HUES6 (cell line): Measurements from ENCODE around the gene PTPN12.
"Not testable (repeated sequence)": the region's sequence is repeated elsewhere in the genome, so short reads cannot be mapped to it uniquely, and the experiment has no call there.

Experiments
- H3K27ac ChIP-seq: 2 replicates; pipeline ENCODE4 v1.7.0; 2013; ENCODE audit warnings: low read depth, mild to moderate bottlenecking, low read length, inconsistent platforms
- H3K27me3 ChIP-seq: 2 replicates; pipeline ENCODE4 v1.6.1; 2013; ENCODE audit warnings: low read length; ENCODE audit not compliant: control insufficient read depth, insufficient read depth
- H3K36me3 ChIP-seq: 2 replicates; pipeline ENCODE4 v1.6.1; 2013; ENCODE audit warnings: low read length; ENCODE audit not compliant: control insufficient read depth, insufficient read depth
- H3K4me1 ChIP-seq: 2 replicates; pipeline ENCODE4 v1.6.1; 2013; ENCODE audit warnings: low read length; ENCODE audit not compliant: control insufficient read depth, insufficient read depth
- H3K4me3 ChIP-seq: 2 replicates; pipeline ENCODE4 v1.5.1; 2013; ENCODE audit warnings: low read depth, low read length
- H3K9ac ChIP-seq: one replicate; pipeline ENCODE4 v1.6.1; 2013; ENCODE audit warnings: mild to moderate bottlenecking, low read length
- H3K9me3 ChIP-seq: 2 replicates; pipeline ENCODE4 v1.6.1; 2013; ENCODE audit warnings: low read depth, low read length; ENCODE audit not compliant: control insufficient read depth, insufficient read depth

The PTPN12 gene

DNA sequence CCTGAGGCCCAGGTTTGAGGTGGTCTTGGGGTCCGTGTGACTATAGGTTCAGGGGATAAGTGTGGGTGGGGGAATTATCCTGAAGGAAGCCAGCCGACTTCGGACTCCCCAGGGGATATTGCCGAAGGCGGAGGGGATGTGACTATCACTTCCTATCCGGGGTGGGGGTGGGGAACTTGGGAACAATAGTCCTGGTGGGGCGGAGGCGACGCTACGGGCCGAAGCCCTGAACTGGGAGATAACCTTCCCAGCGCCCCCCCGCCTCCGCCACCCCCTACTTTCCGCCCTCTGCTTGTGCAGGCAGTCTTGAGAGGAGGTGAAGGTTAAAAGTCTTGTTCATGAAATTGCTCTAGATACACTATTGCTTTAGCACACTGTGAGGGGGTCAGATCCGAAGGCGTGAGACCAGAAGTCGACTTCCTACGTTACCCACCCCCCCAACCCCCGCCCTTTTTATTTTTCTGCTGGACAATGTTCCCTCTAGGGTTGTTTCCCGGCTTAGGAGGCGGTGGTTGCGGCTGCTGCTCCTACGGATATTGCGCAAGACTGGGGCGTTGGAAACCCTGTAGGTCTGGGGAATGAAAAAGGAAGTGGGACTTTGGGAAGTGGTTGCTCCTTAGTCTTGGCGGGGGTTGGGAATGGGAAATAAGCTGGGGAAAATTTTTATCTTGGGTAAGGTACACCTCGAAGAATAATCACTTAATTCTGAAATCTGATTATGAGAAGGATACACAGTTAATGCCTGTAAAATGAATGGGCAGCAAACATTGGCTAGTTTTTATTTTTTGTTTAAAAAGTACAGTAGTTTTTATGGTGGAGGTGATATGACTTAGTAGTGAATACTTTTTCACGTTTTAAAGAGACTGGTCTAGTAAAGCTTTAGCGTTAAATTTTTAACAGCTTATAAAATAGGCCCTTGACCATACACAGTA is 1.5 kb downstream of the PTPN12 start:
- Histone ChIP-seq H3K27ac (peak overlapping the region; percentile 92), H3K36me3 (peaks cover 12% of the 10 kb centered on the region), H3K4me3 (peak overlapping the region; percentile 96), H3K27me3 (no peaks in the 10 kb centered on the region), H3K4me1 (peaks cover 13% of the 10 kb centered on the region), H3K9me3 (peaks cover 5% of the 10 kb centered on the region; the same call in 1 of the 2 replicates), H3K9ac (peak overlapping the region; percentile 99)

DNA sequence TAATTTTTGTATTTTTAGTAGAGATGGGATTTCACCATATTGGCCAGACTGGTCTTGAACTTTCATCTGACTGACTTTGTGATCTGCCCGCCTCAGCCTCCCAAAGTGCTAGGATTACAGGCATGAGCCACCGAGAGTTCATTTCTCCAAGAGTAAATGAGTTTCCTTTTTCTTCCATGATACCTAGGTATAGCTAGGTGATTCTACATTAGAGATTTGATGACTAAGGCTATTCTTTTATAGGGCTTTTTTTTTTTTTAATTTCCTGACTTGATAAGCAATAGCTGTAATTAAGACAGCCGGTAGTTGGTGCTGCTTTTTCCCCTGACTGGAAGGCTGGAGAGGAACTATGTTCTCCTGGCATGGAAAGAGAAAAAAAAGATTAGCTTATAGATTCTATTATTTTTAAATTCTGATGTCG is 3.3 kb downstream of the PTPN12 start:
- H3K9ac ChIP-seq: no peak overlapping the region
- H3K36me3 ChIP-seq: peaks cover 17% of the 10 kb centered on the region

DNA sequence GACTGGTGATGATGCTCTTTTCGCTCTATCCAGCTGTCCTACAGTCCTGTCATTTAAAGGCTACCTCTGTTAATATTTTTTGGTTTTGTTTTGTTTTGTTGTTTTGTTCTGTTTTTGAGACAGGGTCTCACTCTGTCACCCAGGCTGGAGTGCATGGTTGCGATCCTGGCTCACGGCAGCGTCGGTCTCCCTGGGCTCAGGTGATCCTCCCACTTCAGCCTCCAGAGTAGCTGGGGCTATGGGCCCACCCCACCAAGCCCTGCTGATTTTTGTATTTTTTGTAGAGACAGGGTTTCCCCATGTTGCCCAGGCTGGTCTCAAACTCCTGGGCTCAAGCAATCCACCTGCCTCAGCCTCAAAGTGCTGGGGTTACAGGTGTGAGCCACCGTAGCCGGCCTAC is 3.9 kb downstream of the PTPN12 start:
- peaks cover 17% of the 10 kb centered on the region for H3K36me3 ChIP-seq
- H3K9me3 ChIP-seq, H3K27me3 ChIP-seq, H3K9ac ChIP-seq, H3K27ac ChIP-seq: not testable (repeated sequence)
- H3K4me1 ChIP-seq: peaks cover 23% of the 10 kb centered on the region
- peak overlapping the region; percentile 96; the same call in 1 of the 2 replicates for H3K4me3 ChIP-seq

More for the DNA sequence above, 3.3 kb downstream of the PTPN12 start:
- Histone ChIP-seq H3K27ac (no peak overlapping the region), H3K9me3 (no peaks in the 10 kb centered on the region; the same call in 1 of the 2 replicates), H3K4me3 (peak overlapping the region; percentile 96; the same call in 1 of the 2 replicates), H3K4me1 (peaks cover 23% of the 10 kb centered on the region), H3K27me3 (no peaks in the 10 kb centered on the region)

DNA sequence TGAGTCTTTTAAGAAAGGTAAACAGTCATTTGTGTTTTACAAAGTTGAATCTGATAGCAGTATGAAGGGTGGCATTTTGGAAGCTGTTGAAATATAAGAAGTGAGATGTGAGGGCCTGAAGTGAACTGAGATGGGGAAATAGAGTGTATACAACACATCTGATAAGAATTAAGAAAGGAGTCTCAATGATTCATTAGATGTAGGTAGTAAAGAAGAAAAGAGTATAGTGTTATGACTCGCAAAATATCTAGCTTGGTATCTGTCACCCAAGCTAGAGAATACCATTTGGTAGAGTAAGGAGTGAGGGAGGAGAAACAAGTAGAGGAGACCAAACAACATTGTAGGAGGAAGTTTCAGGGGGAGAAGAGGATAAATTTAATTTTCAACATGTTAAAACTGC is 5.3 kb downstream of the PTPN12 start:
- no peak overlapping the region for H3K4me3 ChIP-seq
- H3K36me3 ChIP-seq: peaks cover 22% of the 10 kb centered on the region
- H3K27ac ChIP-seq: no peak overlapping the region
- H3K27me3 ChIP-seq: no peaks in the 10 kb centered on the region
- H3K4me1 ChIP-seq: peaks cover 30% of the 10 kb centered on the region
- no peak overlapping the region for H3K9ac ChIP-seq
- H3K9me3 ChIP-seq: no peaks in the 10 kb centered on the region; the same call in 1 of the 2 replicates

DNA sequence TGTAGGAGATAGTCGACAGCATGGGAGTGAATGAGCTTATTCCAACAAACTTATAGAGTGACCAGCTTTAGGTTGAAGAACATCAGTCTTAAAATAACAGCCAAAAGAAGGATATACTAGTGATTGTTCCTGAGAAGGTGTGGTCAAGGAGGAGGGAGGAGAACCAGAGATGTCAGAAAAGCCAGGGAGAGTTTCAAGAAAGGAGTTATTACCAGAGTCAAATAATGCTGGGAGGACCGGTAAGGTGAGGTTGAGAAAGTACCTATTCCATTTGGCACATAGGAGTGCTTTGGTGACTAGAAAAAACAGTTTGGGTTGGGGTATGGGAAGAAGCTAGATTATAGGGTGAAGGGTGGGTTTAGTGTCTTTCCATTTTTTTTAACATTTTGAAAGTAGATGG is 5.8 kb downstream of the PTPN12 start:
- Histone ChIP-seq H3K27me3 (no peaks in the 10 kb centered on the region), H3K4me3 (no peak overlapping the region), H3K4me1 (peaks cover 34% of the 10 kb centered on the region), H3K9ac (no peak overlapping the region), H3K9me3 (no peaks in the 10 kb centered on the region; the same call in 1 of the 2 replicates), H3K27ac (no peak overlapping the region), H3K36me3 (peaks cover 20% of the 10 kb centered on the region; the same call in 1 of the 2 replicates)

DNA sequence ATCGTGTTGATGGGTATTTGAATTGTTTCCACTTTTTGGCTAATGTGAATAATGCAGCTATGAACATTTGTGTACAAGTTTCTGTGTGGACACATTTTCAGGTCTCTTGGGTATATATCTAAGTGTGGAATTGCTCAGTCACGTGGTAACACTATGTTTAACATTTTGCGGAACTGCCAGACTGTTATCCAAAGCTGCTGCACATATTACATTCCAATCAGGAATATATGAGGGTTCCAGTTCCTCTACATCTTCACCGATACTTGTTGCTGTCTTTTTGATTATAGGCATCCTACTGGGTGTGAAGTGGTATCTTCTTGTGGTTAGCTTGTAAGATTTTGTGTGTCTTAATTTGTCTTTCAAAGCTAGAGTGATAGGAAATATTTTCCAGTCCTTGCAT is 6.8 kb downstream of the PTPN12 start:
- Histone ChIP-seq H3K27me3 (no peaks in the 10 kb centered on the region), H3K36me3 (peaks cover 17% of the 10 kb centered on the region; the same call in 1 of the 2 replicates)

DNA sequence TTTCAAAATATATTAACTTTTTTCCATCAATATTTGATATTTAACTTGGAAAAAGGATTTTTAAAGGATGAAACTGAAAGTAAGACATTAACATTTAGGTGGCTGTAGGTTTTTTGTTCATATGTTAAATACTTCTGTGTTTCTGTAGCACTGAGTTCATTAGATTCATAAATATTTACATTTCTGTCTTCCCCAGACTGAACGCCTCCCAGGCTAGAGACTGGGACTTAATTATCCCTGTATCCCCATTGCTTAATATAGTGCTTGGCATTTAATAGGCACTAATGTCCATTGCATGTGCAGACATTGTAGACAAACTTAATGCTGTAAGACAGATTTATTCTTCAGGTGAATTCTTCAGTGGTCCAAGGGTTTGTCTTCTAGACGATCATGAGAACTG is 7.4 kb downstream of the PTPN12 start:
- Histone ChIP-seq H3K27ac (no peak overlapping the region), H3K4me1 (peaks cover 43% of the 10 kb centered on the region), H3K4me3 (no peak overlapping the region), H3K9me3 (no peaks in the 10 kb centered on the region; the same call in 1 of the 2 replicates), H3K9ac (no peak overlapping the region), H3K36me3 (peaks cover 17% of the 10 kb centered on the region; the same call in 1 of the 2 replicates), H3K27me3 (no peaks in the 10 kb centered on the region)

More for the DNA sequence above, 6.8 kb downstream of the PTPN12 start:
- Histone ChIP-seq H3K27ac (no peak overlapping the region), H3K4me3 (no peak overlapping the region), H3K4me1 (peaks cover 42% of the 10 kb centered on the region), H3K9ac (no peak overlapping the region), H3K9me3 (no peaks in the 10 kb centered on the region; the same call in 1 of the 2 replicates)

DNA sequence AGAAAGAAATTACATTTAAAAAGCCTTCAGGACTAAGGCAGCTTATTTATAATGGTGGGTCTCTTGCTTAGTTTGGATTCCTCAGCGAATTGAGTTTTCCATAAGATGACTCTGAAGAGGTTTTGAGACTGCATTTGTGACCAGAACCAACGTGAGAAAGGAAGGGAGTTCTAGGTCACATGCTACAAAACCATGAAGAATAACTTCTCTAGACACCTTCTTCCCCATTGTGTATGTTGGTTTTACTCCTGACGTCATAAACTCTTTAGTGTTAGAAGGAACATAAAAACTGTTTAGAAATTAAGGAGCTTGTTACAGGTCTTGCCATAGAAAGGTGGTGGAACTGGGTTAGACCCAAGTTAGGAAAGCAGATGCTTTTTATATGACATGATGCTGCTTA is 11.1 kb downstream of the PTPN12 start:
- Histone ChIP-seq H3K4me1 (peaks cover 30% of the 10 kb centered on the region), H3K36me3 (peaks cover 17% of the 10 kb centered on the region; the same call in 1 of the 2 replicates)

DNA sequence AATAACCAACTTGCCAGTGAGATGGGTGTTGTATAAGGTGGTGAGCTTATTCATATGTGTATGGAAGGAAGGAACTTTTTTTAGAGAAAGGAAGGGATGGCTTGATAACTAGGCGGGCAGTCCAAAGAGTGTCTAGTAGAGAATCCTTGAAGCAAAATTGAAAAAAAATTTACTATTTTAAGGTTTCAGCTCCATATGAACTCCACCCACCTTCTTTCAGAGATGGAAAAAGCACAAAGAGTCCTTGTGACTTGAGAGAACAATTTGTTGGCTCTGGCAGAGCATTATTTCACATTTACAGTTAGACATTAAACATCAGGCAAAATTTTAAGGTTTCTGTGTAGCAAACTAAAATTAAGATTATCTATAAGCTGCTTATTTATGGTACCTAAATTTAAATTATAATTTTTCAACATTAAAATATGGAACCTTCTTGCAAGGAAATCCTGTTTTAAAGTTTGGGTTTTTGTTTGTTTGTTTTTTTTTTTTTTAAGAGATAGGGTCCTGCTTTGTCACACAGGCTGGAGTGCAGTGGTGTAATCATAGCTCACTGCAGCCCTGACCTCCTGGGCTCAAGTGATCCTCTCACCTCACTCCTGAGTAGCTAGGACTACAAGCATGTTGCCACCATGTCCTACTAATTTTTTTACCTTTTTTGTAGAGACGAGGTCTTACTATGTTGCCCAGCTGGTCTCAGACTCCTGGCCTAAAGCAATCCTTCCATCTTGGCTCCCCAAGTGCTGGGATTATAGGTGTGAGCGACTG is 12.2 kb downstream of the PTPN12 start:
- Histone ChIP-seq H3K27ac (no peak overlapping the region), H3K9me3 (no peaks in the 10 kb centered on the region), H3K4me1 (peaks cover 29% of the 10 kb centered on the region), H3K9ac (no peak overlapping the region), H3K27me3 (no peaks in the 10 kb centered on the region), H3K4me3 (no peak overlapping the region), H3K36me3 (peaks cover 16% of the 10 kb centered on the region; the same call in 1 of the 2 replicates)

More for the DNA sequence above, 11.1 kb downstream of the PTPN12 start:
- Histone ChIP-seq H3K9me3 (no peaks in the 10 kb centered on the region; the same call in 1 of the 2 replicates), H3K9ac (no peak overlapping the region), H3K27me3 (no peaks in the 10 kb centered on the region), H3K4me3 (no peak overlapping the region), H3K27ac (no peak overlapping the region)

DNA sequence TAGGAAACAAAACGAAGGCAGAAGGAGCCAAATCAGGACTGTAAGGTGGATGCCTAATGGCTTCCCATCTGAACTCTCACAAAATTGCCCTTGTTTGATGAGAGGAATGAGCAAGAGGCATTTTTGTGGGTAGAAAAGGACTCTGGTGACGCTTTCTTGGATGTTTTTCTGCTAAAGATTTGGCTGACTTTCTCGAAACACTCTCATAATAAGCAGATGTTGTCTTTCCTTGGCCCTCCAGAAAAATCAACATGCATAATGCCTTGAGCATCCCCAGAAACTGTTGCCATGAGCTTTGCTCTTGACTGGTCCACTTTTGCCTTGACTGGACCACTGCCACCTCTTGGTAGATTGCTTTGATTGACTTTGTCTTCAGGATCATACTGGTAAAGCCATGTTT is 13.5 kb downstream of the PTPN12 start:
- peaks cover 20% of the 10 kb centered on the region; the same call in 1 of the 2 replicates for H3K36me3 ChIP-seq
- H3K4me3 ChIP-seq: no peak overlapping the region
- H3K27ac ChIP-seq: no peak overlapping the region
- peaks cover 33% of the 10 kb centered on the region for H3K4me1 ChIP-seq
- no peak overlapping the region for H3K9ac ChIP-seq
- H3K27me3 ChIP-seq: no peaks in the 10 kb centered on the region
- no peaks in the 10 kb centered on the region for H3K9me3 ChIP-seq
